Bone marrow (tissue), 2 donors: ENCODE data around the gene ATG2A.

ENCODE experiments used
- DNase-seq, 2 donors: peaks; one replicate each; lab custom pipeline; 2025; lab: John Stamatoyannopoulos, UW

The ATG2A gene

DNA sequence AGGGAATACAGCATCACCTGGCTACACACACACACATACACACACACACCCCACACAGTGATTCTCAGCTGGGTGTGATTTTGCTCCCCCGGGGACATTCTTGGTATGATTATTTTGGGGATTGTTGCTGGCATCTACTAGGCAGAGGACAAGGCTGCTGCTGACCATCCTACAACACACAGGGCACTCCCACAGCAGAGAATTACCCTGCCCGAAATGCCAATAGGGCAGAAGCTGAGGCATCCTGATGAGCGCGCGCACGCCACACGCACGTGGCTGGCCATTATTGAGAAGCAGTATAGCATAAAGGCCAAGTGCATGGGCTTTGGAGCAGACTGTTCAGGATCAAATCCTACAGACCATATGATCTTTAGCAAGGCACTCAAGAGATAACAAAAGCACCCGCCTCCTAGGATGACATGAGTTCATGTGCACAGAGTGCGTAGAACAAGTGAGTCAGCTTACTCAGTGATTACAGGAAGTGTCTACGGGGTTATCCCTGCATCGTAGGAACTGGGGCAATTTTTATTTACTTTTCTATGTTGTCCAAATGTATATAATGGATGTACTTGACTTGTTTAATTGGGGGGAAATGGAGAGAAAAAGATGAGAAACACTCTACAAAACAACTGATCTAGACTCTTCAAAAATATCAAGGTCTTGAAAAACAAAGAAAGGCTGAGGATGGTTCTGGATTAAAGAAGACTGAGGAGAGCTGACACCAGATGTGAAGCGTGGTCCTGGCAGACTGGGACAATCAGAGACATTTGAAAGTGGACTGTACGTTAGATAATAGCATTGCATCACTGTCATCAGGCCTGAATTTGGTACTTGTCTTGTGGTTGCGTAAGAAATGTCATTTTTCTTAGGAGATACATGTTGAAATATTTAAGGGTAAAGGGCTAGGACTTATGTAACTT is 31.4 kb downstream of the ATG2A start:
- DNase-seq, result peak; percentile 12 to 59

DNA sequence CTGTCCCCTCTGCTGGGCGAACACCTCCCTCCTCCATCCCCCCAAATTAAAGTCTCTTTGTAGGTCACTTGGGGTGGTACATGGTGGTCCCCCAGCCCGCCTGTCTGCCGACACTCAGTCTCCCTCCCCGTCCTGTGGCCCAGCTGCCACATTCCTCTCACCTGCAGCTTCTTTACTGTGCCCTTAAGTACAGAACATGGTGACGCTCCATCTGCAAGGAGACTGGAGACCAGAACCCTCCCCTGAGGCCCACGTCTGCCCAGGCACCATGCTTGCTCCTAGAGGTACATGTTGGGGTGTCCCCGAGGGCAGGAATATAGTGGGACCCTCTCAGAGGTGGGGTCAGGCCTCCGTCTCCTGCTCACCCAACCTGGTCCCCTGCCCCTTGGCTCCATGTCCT is 33.0 kb downstream of the ATG2A start:
- no peak for DNase-seq

GRCh38 chr11:64883575-64883974 is 33.4 kb downstream of the ATG2A start:
- no peak for DNase-seq

GRCh38 chr11:64882243-64882642 is 34.8 kb downstream of the ATG2A start:
- DNase-seq, result no peak

DNA sequence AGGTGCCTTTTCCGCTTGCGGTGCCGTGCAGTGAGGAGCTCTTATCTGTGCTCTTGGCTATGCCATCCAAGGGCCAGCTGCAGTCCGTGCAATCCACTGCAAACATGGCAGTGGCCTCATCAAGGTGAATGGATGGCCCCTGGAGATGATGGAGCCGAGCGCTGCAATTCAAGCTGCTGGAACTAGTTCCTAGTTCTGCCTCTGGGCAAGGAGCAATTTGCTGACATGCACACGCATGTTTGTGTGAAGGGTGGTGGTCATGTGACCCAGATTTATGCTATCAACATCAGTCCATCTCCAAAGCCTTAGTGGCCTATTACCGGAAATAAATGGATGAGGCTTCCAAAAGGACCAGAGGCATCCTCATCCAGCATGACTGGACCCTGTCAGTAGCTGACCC is 35.5 kb downstream of the ATG2A start:
- no peak for DNase-seq

- DNase-seq, result peak in 1 of 2 donors; percentile 63
Observed at GRCh38 chr11:64880240-64881001, 36.6 kb downstream of the ATG2A start.

- peak in 1 of 2 donors; percentile 78 for DNase-seq
Observed at GRCh38 chr11:64879244-64879900, 37.6 kb downstream of the ATG2A start.

GRCh38 chr11:64878494-64879243 is 38.3 kb downstream of the ATG2A start, which contains the start of gene EHD1:
TSS of gene EHD1 (minus strand) at chr11:64878621. CDS start at chr11:64878464, 157 bp downstream.
- DNase-seq, result peak; percentile 96 to 97

- DNase-seq, result peak in 1 of 2 donors; percentile 35
Observed at GRCh38 chr11:64878223-64878493, 38.9 kb downstream of the ATG2A start.

- peak in 1 of 2 donors; percentile 62 for DNase-seq
Observed at GRCh38 chr11:64877390-64878222, 39.4 kb downstream of the ATG2A start.

- no peak for DNase-seq
Observed at GRCh38 chr11:64876835-64877341, 40.1 kb downstream of the ATG2A start.

DNA sequence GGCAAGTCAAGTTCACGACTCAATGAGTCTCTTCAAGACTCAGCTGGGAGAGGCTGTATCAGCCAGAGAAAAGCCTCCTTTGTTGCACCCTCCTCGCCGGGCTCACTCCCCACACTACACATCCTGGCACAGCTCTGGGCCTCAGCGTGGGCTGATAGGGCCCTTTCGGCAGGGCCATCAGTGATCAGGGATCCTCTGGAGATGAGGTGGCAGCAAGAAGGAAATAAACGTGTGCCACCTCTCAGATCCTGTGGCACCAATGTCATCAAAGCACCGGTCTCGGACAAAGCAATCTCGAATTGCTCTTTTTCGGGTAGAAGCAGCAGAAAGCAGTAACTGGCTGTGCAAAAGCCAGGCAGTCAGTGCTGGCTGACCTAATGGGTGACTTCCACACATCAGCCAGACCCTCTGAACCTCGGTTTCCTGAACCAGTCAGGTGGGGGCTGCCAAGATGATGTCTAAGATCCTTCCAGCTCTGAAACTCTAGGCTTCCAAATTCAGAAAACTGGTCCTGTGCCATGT is 40.7 kb downstream of the ATG2A start:
- no peak for DNase-seq

GRCh38 chr11:64875369-64876228 is 41.4 kb downstream of the ATG2A start:
- no peak for DNase-seq

DNA sequence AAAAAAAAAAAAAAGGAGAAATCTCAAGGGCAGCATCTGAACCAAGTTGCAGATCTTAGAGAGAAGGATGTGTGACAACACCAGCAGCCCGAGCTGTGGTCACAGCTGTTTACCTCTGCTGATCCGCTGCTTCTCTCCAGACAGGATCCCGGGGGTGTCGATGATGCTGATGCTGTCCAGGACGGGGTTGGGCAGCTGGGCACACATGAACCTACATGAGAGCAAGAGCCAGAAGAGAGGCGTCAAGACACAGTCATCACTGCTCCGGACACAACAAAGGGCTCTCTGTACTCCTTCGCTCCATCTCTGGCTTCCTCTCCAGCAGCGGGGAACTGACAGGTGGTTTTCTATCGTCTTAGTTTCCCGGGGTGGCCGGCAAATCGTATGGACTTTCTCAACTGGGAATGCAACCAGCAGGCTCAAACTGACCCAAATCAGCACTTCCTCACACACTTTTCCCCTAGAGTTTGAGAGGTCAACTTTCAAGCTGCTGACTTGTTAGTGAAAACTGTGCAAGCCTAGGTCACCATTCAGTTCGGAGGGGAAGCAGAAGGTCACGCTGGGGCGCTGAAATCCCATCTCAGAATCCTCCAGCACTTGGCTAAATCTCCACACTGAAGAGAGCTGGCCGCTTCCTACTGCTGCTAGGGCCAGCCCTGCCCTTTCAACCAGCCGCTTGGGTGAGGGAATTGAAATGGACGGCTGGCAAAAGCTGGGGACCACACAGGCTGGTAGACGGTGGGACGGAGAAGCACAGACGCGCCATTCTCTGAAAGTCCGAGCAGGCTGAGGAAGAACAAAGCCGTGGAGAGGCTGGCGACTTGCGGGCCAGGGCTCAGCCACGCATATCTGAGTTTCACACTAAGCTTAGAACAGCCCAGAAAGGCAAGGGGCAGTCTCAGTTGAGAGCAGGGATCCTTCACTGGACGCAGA is 42.4 kb downstream of the ATG2A start:
- no peak for DNase-seq

DNA sequence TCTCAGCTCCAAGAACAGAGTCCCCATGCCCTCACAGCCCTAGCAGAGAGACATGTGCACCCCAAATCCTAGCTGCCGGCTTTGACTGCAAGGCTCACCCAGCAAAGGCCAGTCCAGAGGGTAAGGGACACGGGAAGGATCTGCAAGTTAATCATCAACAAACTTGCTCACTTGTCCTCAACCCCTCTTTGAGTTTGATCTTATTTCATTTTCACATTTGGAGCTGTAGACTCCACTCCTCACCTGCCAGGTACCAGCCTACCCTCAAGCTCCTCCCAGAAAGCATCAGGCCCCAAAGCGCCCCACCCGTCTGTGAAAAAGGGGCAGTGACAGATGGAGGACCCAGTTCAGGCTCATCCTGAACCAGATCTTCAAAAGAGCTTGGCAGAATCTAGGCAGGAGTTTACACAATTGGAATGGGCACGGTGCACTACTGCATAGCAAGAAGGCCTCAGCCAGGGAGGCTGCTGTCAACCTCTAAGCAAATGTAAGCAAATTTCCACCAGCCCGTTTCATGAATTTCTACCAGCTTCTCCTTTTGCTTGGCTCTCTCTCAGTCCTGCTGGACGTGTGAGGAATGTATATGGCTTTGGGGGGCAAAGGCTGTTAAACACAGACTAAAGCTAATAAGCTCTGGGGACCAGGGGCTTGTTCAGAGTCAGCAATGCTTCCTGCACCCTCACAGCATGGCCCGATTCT is 44.1 kb downstream of the ATG2A start:
- no peak for DNase-seq

DNA sequence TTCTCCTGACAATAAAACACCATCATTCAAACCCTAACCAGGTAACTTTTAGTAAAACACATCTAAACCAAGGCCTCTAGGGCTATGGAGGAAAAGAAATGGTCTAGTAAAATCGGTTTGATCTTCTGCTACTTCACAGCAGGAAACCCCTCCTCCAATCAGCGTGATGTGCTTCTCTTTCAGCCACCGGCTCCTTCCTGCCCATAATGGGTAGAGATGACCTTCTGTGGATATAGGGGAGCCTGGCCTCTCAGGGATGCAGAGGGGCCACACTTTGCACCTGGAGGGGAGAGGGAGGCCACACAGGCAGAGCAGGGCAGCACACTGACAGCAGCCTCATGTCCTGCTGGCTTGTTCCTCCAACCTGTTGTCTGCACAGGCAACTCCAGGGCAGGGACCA is 45.5 kb downstream of the ATG2A start:
- no peak for DNase-seq

DNA sequence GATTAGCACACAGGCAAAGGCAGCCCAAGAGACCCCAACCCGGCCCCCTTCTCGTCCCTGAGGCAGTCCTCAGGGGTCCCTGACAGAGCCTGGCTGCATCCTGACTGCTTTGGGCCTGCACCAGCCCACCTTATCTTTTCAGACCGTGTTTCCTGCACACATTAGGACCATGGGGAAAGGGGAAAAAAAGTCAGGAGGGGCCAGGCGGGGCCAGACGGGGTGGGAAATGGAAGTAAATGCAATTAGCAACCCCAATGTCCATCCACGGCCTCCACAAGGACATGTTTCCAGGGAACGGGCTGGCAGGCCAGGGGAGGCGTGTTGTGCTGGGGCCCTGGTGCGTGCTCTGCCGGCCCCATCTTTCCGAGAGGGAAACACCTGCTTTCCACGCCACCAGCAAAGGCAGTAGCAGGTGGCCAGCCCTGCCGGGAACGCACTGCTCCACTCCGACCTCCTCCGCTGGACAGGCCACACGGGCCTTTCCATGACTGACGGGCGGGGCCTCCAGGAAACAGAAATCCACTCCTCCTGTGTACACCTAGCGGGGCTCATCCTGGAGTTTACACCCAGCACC is 46.0 kb downstream of the ATG2A start:
- DNase-seq, result no peak
